ENCODE data around the gene CDC6.
"Not testable (repeated sequence)": the region's sequence is repeated elsewhere in the genome, so short reads cannot be mapped to it uniquely, and the experiment has no call there.

DNA sequence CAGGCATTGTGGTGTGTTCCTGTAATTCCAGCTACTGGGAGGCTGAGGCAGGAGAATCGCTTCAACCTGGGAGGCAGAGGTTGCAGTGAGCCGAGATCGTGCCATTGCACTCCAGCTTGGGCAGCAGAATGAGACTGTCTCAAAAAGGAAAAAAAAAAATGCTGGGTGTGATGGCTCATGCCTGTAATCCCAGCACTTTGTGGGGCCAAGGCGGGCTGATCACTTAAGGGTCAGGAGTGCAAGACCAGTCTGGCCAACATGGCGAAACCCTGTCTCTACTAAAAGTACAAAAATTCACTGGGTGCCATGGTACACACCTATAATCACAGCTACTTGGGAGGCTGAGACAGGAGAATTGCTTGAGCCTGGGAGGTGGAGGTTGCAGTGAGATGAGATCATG lies 17.2 kb downstream of the CDC6 start:
- TF ChIP-seq POLR2A (IDR thresholded peaks at IDR 0.05; ENCODE audit: low read depth, low read length); POLR2AphosphoS5 (IDR thresholded peaks at IDR 0.05; ENCODE audit: insufficient read depth, low read depth, low read length); EZH2 (IDR thresholded peaks at IDR 0.05; ENCODE audit: borderline replicate concordance, low read depth, low read length, severe bottlenecking); JUN (IDR thresholded peaks at IDR 0.05; ENCODE audit: borderline replicate concordance, insufficient read depth, insufficient read length, low read depth); MAX (IDR thresholded peaks at IDR 0.05; ENCODE audit: insufficient read depth, insufficient read length); GATA2 (IDR thresholded peaks at IDR 0.05; ENCODE audit: insufficient read depth, insufficient read length, low read depth, low read length); MYC (IDR thresholded peaks at IDR 0.05; ENCODE audit: low read depth, low read length): not testable (repeated sequence)
- TF ChIP-seq, protein P1, sequence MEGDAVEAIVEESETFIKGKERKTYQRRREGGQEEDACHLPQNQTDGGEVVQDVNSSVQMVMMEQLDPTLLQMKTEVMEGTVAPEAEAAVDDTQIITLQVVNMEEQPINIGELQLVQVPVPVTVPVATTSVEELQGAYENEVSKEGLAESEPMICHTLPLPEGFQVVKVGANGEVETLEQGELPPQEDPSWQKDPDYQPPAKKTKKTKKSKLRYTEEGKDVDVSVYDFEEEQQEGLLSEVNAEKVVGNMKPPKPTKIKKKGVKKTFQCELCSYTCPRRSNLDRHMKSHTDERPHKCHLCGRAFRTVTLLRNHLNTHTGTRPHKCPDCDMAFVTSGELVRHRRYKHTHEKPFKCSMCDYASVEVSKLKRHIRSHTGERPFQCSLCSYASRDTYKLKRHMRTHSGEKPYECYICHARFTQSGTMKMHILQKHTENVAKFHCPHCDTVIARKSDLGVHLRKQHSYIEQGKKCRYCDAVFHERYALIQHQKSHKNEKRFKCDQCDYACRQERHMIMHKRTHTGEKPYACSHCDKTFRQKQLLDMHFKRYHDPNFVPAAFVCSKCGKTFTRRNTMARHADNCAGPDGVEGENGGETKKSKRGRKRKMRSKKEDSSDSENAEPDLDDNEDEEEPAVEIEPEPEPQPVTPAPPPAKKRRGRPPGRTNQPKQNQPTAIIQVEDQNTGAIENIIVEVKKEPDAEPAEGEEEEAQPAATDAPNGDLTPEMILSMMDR (IDR thresholded peaks at IDR 0.05; ENCODE audit: extremely low read depth in 1 of 2, insufficient read depth in 1 of 2, low read depth in 1 of 2, low read length in 2 of 2): not testable (repeated sequence)

Measured in endothelial cell of umbilical vein (primary cell).